Pancreas (tissue), 10 donors: Measurements from ENCODE around the gene CFAP100. TPM values are rescaled to one million over a fixed set of nuclear protein-coding genes. Genes with fewer than 3 reads are reported as not detected.

Experiments
- ATAC-seq, 4 donors: fragments of 200-7000 bp; cut with Tn5 transposase; one replicate each; pipeline versions ENCODE4 v1.8.0 to v1.9.1; 2020; ENCODE audit warnings: mild to moderate bottlenecking in 4 of 4, moderate library complexity in 4 of 4
- DNase-seq, 6 donors: peaks; one replicate each; pipeline ENCODE4 v3.0.0-alpha.2; 2020
- FAIRE-seq: peaks from 2 replicates; lab custom pipeline; 2012; peaks lifted over from hg19 to GRCh38; lab: Jason Lieb, UNC
- H3K27ac ChIP-seq, 4 donors: fragments of 200-600 bp; sonication (generic); 1 replicate in 3 of 4; 2 replicates in 1 of 4; pipeline versions ENCODE4 v1.5.0 to v1.8.0; 2020
- H3K27me3 ChIP-seq, 4 donors: fragments of 200-600 bp; one replicate each; pipeline ENCODE4 v1.8.0; 2021
- H3K36me3 ChIP-seq, 3 donors: fragments of 200-600 bp; sonication (generic) in 1 of 3; one replicate each; pipeline versions ENCODE4 v1.5.0 to v1.8.0; 2020 to 2021
- H3K4me1 ChIP-seq, 3 donors: fragments of 200-600 bp; one replicate each; pipeline ENCODE4 v1.8.0; 2021
- H3K4me3 ChIP-seq, 4 donors: fragments of 200-600 bp; sonication (generic) in 2 of 4; one replicate each; pipeline versions ENCODE4 v1.5.0 to v1.8.0; 2020 to 2021
- H3K9me3 ChIP-seq, 4 donors: fragments of 200-600 bp; one replicate each; pipeline ENCODE4 v1.8.0; 2021
- CTCF ChIP-seq, 4 donors: fragments of 200-600 bp; sonication (generic) in 3 of 4; IDR thresholded peaks; one replicate each; pipeline versions ENCODE4 v1.5.0 to v1.8.0; 2021; ENCODE audit warnings: antibody characterized with exemption in 4 of 4
- whole genome bisulfite sequencing, 2 donors: extraction: QIAGEN DNeasy Blood & Tissue Kit; methylation state at CpG; one replicate each; pipeline ENCODE4 v1.1.7; 2013; 5-methylcytosine and 5-hydroxymethylcytosine counted together
- intact Hi-C, 3 donors: fragments of 100-400 bp; cut with DNase I; formaldehyde crosslinking; loops; one replicate each; pipeline versions ENCODE4 v1.11.1 to v1.14.2; 2022
- polyA plus RNA-seq, 2 donors: library from polyadenylated mRNA; stranded (reverse); fragments of 200-250 nt; gene quantifications; one replicate each; pipeline ENCODE4 v1.2.3, GENCODE V29; 2013
- total RNA-seq, 6 donors: library from RNA; stranded (reverse); fragmentation: NEBNext Ultra II Directional in 4 of 6; extraction: Animal tissue kit (Norgen Biotek cat#: 25700) in 4 of 6; gene quantifications; one replicate each; pipeline versions ENCODE4 v1.2.1 to v1.2.4, GENCODE V29; 2021 to 2023
- donor health status: healthy with polysubstance abuse.
- donor health status: DM: no; HTN: no; CAD: no; lungs with moderate emphysema.
- donor health status: DM: no; HTN: no; CAD: no.
- donor health status: control.
- donor health status: control.
- donor health status: Bipolar disorder and iron deficiency.
- donor health status: DM: yes; HTN: yes; CAD: no.
- donor health status: DM: no; HTN: no; CAD: no.
- donor health status: DM: no; HTN: no; CAD: no.
- donor health status: DM: yes; HTN: yes; CAD: no.

CFAP100 gene
- total and polyA plus RNA-seq, 8 donors, result not detected

- 85 to 89% methylated on average over 26 of the region's 26 CpGs for WGBS, 2 donors
- Histone ChIP-seq H3K4me1 (no peaks in the 10 kb centered on the region), H3K27me3 (no peaks in the 10 kb centered on the region), H3K36me3 (no peaks in the 10 kb centered on the region), H3K9me3 (no peaks in the 10 kb centered on the region), H3K27ac (no peak overlapping the region), H3K4me3 (no peak overlapping the region)
- TF ChIP-seq CTCF (IDR thresholded peaks at IDR 0.05), result no peak
- ATAC-seq, result no peak
- intact Hi-C loops, result no loop called here
- peak in 1 of 6 donors; percentile 10 for DNase-seq
- FAIRE-seq, result no peak
Observed at GRCh38 chr3:126423191-126424038, 28.7 kb downstream of the CFAP100 start.

GRCh38 chr3:126424039-126424717 lies 29.5 kb downstream of the CFAP100 start:
- H3K4me1 ChIP-seq, result no peaks in the 10 kb centered on the region
- no peak overlapping the region for H3K4me3 ChIP-seq
- ATAC-seq (no peak), FAIRE-seq (no peak), DNase-seq (peak in 1 of 6 donors; percentile 9)
- no peak overlapping the region for H3K27ac ChIP-seq
- no peak for TF ChIP-seq CTCF (IDR thresholded peaks at IDR 0.05)
- no peaks in the 10 kb centered on the region for H3K27me3 ChIP-seq
- H3K9me3 ChIP-seq, result no peaks in the 10 kb centered on the region
- WGBS, 2 donors, result 92 to 96% methylated on average over 10 of the region's 10 CpGs
- intact Hi-C loops, result no loop called here
- H3K36me3 ChIP-seq, result no peaks in the 10 kb centered on the region

DNA sequence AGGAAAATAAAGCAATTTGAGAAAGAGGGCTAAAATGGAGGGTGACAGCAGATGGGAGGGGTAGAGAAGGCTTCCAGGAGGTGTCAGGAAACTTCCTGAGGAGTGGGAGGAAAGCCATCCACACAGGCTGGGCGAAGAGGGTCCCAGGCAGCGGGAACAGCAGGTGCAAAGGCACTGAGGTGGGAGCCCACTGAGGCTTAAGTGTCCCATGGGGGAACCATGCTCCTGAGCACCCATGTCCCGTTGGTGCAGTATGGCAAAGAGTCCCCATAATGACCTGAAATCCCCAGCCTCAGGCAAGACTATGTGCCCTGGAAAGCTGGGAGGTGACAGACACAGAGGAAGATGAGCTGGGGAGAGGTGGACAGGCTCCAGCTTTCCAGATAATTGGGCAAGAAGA lies 30.0 kb downstream of the CFAP100 start:
- ATAC-seq (no peak), DNase-seq (no peak), FAIRE-seq (no peak)
- H3K36me3 ChIP-seq, result no peaks in the 10 kb centered on the region
- H3K27ac ChIP-seq, result no peak overlapping the region
- intact Hi-C loops, result no loop called here
- WGBS, 2 donors, result 62 to 93% methylated on average over 3 of the region's 3 CpGs
- no peak for TF ChIP-seq CTCF (IDR thresholded peaks at IDR 0.05)
- no peaks in the 10 kb centered on the region for H3K9me3 ChIP-seq
- H3K4me3 ChIP-seq, result no peak overlapping the region
- H3K27me3 ChIP-seq, result no peaks in the 10 kb centered on the region
- H3K4me1 ChIP-seq, result no peaks in the 10 kb centered on the region

DNA sequence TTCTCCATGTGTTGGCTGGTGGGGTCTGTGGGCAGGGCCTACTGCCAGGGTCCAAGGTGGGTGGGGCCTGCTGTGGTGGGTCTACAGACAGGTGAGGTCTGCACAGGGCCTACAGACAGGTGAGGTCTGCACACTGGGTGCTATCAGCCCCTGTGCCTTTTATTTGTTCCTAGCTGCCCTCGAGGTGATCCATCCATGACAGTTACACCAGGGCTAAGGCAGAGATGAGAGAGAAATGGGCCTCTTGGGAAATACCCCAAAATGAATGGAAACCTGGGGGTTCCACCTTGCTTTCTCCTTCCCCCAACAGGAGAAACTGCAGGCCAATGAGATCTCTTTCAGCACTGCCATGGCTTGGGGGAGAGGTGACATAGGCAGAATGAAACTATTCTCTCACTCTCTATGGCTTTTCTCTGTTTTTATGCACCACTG lies 36.4 kb downstream of the CFAP100 start:
- Histone ChIP-seq H3K4me3 (no peak overlapping the region), H3K27me3 (no peaks in the 10 kb centered on the region), H3K9me3 (no peaks in the 10 kb centered on the region), H3K36me3 (peaks cover 0 to 2% (median 0%) of the 10 kb centered on the region in 3 donors), H3K27ac (no peak overlapping the region), H3K4me1 (no peaks in the 10 kb centered on the region)
- ATAC-seq, result no peak
- no peak for FAIRE-seq
- WGBS, 2 donors, result 94 to 96% methylated on average over 1 of the region's 1 CpG
- TF ChIP-seq CTCF (IDR thresholded peaks at IDR 0.05), result no peak
- intact Hi-C loops, result no loop called here
- peak in 1 of 6 donors; percentile 6 for DNase-seq
